Mesothelial cell of epicardium (in vitro differentiated cells): ENCODE data around the gene CEP131. TPM values are rescaled to one million over a fixed set of nuclear protein-coding genes. Genes with fewer than 3 reads are reported as not detected.

ENCODE experiments used
- DNase-seq, 2 experiments: peaks; one replicate each; pipeline ENCODE4 v3.0.0; 2021; ENCODE audit warnings: low spot score in 2 of 2; ENCODE audit not compliant: unreplicated experiment in 2 of 2
- H3K27ac Mint-ChIP-seq: 2 replicates; pipeline ENCODE4 v1.8.0; 2021; ENCODE audit warnings: mixed read lengths
- H3K27me3 Mint-ChIP-seq: 2 replicates; pipeline ENCODE4 v1.8.0; 2021; ENCODE audit warnings: low read depth, mixed read lengths
- H3K36me3 Mint-ChIP-seq: 2 replicates; pipeline ENCODE4 v1.8.0; 2021; ENCODE audit warnings: mixed read lengths
- H3K4me1 Mint-ChIP-seq: 2 replicates; pipeline ENCODE4 v1.8.0; 2021; ENCODE audit warnings: mixed read lengths
- H3K4me3 Mint-ChIP-seq: 2 replicates; pipeline ENCODE4 v1.8.0; 2021; ENCODE audit warnings: mild to moderate bottlenecking, moderate library complexity, mixed read lengths
- H3K9me3 Mint-ChIP-seq: 2 replicates; pipeline ENCODE4 v1.8.0; 2021; ENCODE audit warnings: mixed read lengths
- CTCF ChIP-seq: fragments of 200-600 bp; sonication (generic); IDR thresholded peaks from one replicate; pipeline ENCODE4 v1.5.0; 2021; ENCODE audit warnings: antibody characterized with exemption; ENCODE audit not compliant: unreplicated experiment
- total RNA-seq: library from RNA; stranded (reverse); gene quantifications from 3 replicates; pipeline ENCODE4 v1.2.1, GENCODE V29; 2021

Gene CEP131
- total RNA-seq, 1 donor from 2014 or later: 27.3 TPM

DNA sequence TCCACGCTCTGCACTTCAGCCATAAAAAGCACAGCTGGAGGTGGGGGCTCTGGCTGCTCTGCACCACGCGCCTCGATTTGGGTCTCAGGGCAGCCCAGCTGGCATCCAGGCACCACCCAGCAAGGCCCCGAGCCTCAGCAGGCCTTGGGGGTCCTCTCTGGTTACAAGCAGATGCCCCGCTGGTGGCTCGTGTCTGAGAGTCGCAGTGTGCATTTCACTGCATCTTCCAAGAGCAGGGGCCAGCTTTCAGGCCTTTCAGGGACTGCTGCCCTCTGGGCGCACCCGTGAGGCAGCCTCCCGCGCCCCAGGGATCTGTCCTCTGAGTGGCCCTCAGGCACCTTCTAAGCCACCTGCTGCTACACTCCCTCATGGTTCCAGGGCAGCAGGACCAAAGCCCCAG is 41.9 kb upstream of the CEP131 start:
- TF ChIP-seq CTCF: no peak
- no peak overlapping the region for H3K4me3 Mint-ChIP-seq
- no peak for DNase-seq
- H3K27ac Mint-ChIP-seq: no peak overlapping the region
- no peaks in the 10 kb centered on the region for H3K9me3 Mint-ChIP-seq
- no peaks in the 10 kb centered on the region for H3K4me1 Mint-ChIP-seq
- H3K27me3 Mint-ChIP-seq: no peaks in the 10 kb centered on the region
- H3K36me3 Mint-ChIP-seq: peaks cover 28% of the 10 kb centered on the region

GRCh38 chr17:81263371-81264181 is 40.8 kb upstream of the CEP131 start:
- H3K4me1 Mint-ChIP-seq: no peaks in the 10 kb centered on the region
- no peak for TF ChIP-seq CTCF
- H3K4me3 Mint-ChIP-seq: no peak overlapping the region
- no peaks in the 10 kb centered on the region for H3K9me3 Mint-ChIP-seq
- peaks cover 17% of the 10 kb centered on the region for H3K36me3 Mint-ChIP-seq
- DNase-seq: no peak
- H3K27ac Mint-ChIP-seq: no peak overlapping the region
- no peaks in the 10 kb centered on the region for H3K27me3 Mint-ChIP-seq

DNA sequence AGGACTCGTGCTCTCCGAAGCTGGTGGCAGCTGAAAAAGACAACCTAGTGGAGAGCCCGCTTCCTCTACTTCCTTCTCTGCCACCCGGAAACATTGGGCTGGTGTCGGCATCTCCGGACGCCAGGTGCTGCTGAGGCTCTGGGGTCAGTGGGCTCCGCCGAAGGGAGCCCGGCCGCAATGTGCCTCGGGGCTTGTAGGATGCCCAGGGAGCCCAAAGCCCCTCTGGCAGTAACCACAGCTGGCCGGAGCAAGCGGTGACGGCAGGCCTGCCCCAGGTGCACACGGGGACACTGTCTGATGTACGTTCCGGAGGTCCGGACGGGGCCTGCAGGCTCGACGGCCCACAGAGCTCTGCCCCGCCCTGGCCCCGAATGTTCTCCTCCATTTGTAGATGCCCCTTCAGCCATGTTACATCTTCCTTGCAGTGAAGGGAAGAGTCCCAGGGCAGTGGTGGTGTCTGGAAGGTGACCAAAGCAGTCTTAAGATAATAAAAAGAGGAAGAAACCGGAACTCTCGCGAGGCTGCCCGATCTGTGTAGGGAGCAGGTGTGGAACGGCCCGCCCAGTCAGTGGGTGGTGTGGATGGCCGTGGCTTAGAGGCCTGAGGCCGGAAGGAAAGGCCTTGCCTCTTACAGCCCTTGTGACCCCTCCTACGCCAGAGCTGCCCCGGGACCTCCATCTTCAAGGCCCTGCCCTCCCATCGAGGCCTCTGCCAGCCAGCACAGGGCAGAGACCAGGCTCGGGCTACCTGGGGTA is 39.0 kb upstream of the CEP131 start:
- no peaks in the 10 kb centered on the region for H3K9me3 Mint-ChIP-seq
- H3K4me1 Mint-ChIP-seq: no peaks in the 10 kb centered on the region
- no peaks in the 10 kb centered on the region for H3K27me3 Mint-ChIP-seq
- no peak overlapping the region for H3K27ac Mint-ChIP-seq
- no peak for TF ChIP-seq CTCF
- DNase-seq: no peak
- peaks cover 6% of the 10 kb centered on the region for H3K36me3 Mint-ChIP-seq
- H3K4me3 Mint-ChIP-seq: no peak overlapping the region

- Mint-ChIP-seq H3K9me3 (no peaks in the 10 kb centered on the region), H3K36me3 (peaks cover 6% of the 10 kb centered on the region), H3K27ac (no peak overlapping the region), H3K4me3 (no peak overlapping the region), H3K4me1 (no peaks in the 10 kb centered on the region), H3K27me3 (no peaks in the 10 kb centered on the region)
- DNase-seq: no peak
- TF ChIP-seq CTCF: no peak
Measured at GRCh38 chr17:81261096-81261495, 38.3 kb upstream of the CEP131 start.

DNA sequence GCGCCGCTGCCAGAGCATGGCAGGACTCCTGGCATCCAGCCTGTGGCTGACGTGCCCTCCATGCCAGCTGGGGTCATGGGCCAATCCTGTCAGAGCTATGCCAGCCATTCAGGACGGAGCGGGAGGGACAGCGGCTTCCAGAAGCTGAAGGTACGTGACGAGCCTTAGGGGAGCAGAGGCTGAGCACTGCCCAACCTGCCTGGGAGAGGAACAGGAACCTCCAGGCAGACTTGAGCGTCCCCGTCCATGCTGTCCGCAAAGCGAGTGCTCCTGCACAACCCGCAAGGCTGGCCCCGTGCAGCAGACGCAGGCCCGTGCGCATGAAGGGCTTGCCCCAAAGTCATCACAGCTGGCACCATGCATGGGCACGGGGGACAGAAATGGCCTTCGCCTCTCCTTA is 37.9 kb upstream of the CEP131 start:
- Mint-ChIP-seq H3K27ac (no peak overlapping the region), H3K4me3 (no peak overlapping the region), H3K4me1 (no peaks in the 10 kb centered on the region), H3K27me3 (no peaks in the 10 kb centered on the region), H3K9me3 (no peaks in the 10 kb centered on the region), H3K36me3 (peaks cover 6% of the 10 kb centered on the region)
- no peak for DNase-seq
- no peak for TF ChIP-seq CTCF
